ENCODE results near the gene SLC1A1. TPM values are rescaled to one million over a fixed set of nuclear protein-coding genes. Genes with fewer than 3 reads are reported as not detected.

SLC1A1 gene
- total RNA-seq, 1 experiment from 2014 or later = 2.9 TPM

DNA sequence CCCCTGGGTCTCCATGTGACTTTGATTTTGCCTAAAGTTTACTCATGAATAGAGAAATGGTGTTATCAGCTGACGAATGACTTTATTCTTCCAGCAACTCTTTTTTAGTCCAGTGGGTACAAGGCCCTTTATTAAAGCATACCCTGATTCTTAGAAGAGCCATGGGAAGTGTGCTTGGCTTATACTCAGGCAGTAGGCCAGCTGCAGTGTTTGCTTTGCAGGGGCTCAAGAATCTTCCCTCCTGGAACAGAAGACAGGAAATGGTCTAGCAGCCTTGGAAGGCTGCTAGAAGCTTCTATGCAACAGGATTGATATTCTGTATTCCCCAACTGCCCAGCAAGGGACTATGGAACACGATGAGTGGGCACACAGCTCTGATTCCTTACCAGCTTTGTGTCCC lies 98.5 kb downstream of the SLC1A1 start:
- POLR2A ChIA-PET (ENCODE audit: unreplicated experiment) = no interaction called here
- CTCF ChIA-PET = no interaction called here
- no TSS peak for BruUV-seq (replicated peaks)
- no peak for TF ChIP-seq CTCF (conservative IDR thresholded peaks at IDR 0.05)
- no peak for TF ChIP-seq EZH2 (IDR thresholded peaks at IDR 0.05; ENCODE audit: low read depth)
- H4K20me1 ChIP-seq (ENCODE audit: insufficient read depth) = no peaks in the 10 kb centered on the region
- no peaks in the 10 kb centered on the region for H3K9me2 ChIP-seq (ENCODE audit: insufficient read depth)
- H3K27me3 ChIP-seq (ENCODE audit: insufficient read depth, low read depth) = no peaks in the 10 kb centered on the region
- H3K9me3 ChIP-seq (ENCODE audit: insufficient read depth, low read depth) = no peaks in the 10 kb centered on the region
- H3K4me3 ChIP-seq = no peak overlapping the region
- intact Hi-C loops (cut with micrococcal nuclease; ENCODE audit: unreplicated experiment) = no loop called here
- no peak for DNase-seq
- no peak overlapping the region for H3K4me2 ChIP-seq
- H3F3A ChIP-seq (ENCODE audit: insufficient read depth, low read depth) = no peaks in the 10 kb centered on the region
- H3K27ac ChIP-seq = no peak overlapping the region
- H3K79me2 ChIP-seq (ENCODE audit: low read depth) = no peaks in the 10 kb centered on the region
- no peaks in the 10 kb centered on the region for H3K4me1 ChIP-seq (replicated peaks; ENCODE audit: insufficient read depth)
- H3K36me3 ChIP-seq (ENCODE audit: low read depth) = no peaks in the 10 kb centered on the region
- H2AFZ ChIP-seq = no peak overlapping the region

DNA sequence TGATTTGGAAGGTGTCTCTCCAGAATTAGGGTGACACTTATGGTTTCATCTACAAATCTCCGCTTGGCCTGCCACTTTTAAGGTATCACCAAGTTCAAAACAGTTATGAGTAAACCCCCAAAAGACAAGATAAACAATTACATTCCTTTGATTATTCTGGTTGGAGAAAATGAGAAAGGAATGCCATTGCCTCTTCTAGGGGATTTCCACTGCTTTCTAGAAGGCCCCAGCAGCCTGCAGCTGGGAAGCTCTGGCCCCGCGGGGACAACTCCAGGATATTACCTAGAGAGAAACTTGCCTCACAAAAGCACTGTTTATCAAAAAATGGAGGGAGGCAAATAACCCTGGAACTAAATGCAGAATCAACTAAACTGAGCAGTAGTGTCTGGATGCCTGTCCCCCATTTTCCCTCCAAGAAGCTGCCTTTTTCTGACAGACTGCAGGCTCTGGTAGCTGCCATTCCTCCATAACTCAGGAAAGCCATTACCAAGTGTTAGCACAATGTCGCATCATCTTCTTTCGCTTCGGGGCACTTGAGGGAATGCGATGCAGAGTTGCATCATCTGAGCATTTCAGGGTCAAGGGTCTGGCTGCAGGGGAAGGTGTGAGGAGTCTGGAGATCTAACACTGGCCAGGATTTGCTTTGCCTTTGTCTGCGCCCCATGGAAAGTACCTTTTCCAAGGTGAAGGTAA lies 100.3 kb downstream of the SLC1A1 start:
- no peaks in the 10 kb centered on the region for H3K27me3 ChIP-seq (ENCODE audit: insufficient read depth, low read depth)

GRCh38 chr9:4591123-4591500 lies 100.8 kb downstream of the SLC1A1 start:
- H3K4me2 ChIP-seq = no peak overlapping the region
- no peak for DNase-seq
- H3K4me3 ChIP-seq = no peak overlapping the region
- intact Hi-C loops (cut with micrococcal nuclease; ENCODE audit: unreplicated experiment) = no loop called here
- no peaks in the 10 kb centered on the region for H4K20me1 ChIP-seq (ENCODE audit: insufficient read depth)
- H3K4me1 ChIP-seq (replicated peaks; ENCODE audit: insufficient read depth) = no peaks in the 10 kb centered on the region
- no peaks in the 10 kb centered on the region for H3F3A ChIP-seq (ENCODE audit: insufficient read depth, low read depth)
- H3K27me3 ChIP-seq (ENCODE audit: insufficient read depth, low read depth) = no peaks in the 10 kb centered on the region
- no peak overlapping the region for H2AFZ ChIP-seq
- CTCF ChIA-PET = no interaction called here
- POLR2A ChIA-PET (ENCODE audit: unreplicated experiment) = no interaction called here
- no peak overlapping the region for H3K27ac ChIP-seq
- H3K36me3 ChIP-seq (ENCODE audit: low read depth) = no peaks in the 10 kb centered on the region
- no peaks in the 10 kb centered on the region for H3K9me3 ChIP-seq (ENCODE audit: insufficient read depth, low read depth)
- no peak for TF ChIP-seq CTCF (conservative IDR thresholded peaks at IDR 0.05)
- no peak for TF ChIP-seq EZH2 (IDR thresholded peaks at IDR 0.05; ENCODE audit: low read depth)
- H3K9me2 ChIP-seq (ENCODE audit: insufficient read depth) = no peaks in the 10 kb centered on the region
- BruUV-seq (replicated peaks) = no TSS peak
- no peaks in the 10 kb centered on the region for H3K79me2 ChIP-seq (ENCODE audit: low read depth)

More for the DNA sequence above, 100.3 kb downstream of the SLC1A1 start:
- Histone ChIP-seq H3K9me3 (ENCODE audit: insufficient read depth, low read depth) (no peaks in the 10 kb centered on the region), H3K4me3 (no peak overlapping the region), H3K4me2 (no peak overlapping the region), H3K79me2 (ENCODE audit: low read depth) (no peaks in the 10 kb centered on the region), H3K36me3 (ENCODE audit: low read depth) (no peaks in the 10 kb centered on the region), H2AFZ (no peak overlapping the region), H3F3A (ENCODE audit: insufficient read depth, low read depth) (no peaks in the 10 kb centered on the region), H4K20me1 (ENCODE audit: insufficient read depth) (no peaks in the 10 kb centered on the region), H3K9me2 (ENCODE audit: insufficient read depth) (no peaks in the 10 kb centered on the region), H3K27ac (no peak overlapping the region), H3K4me1 (replicated peaks; ENCODE audit: insufficient read depth) (no peaks in the 10 kb centered on the region)
- TF ChIP-seq CTCF (conservative IDR thresholded peaks at IDR 0.05) = no peak
- TF ChIP-seq EZH2 (IDR thresholded peaks at IDR 0.05; ENCODE audit: low read depth) = no peak
- BruUV-seq (replicated peaks) = no TSS peak
- intact Hi-C loops (cut with micrococcal nuclease; ENCODE audit: unreplicated experiment) = no loop called here
- no peak for DNase-seq
- CTCF ChIA-PET = no interaction called here
- POLR2A ChIA-PET (ENCODE audit: unreplicated experiment) = no interaction called here
